ENCODE data around the gene DIRAS1. TPM values are rescaled to one million over a fixed set of nuclear protein-coding genes. Genes with fewer than 3 reads are reported as not detected.

Gene DIRAS1
- total RNA-seq, 4 donors from 2014 or later, result 0.32 to 4.8 (median 2.8) TPM

DNA sequence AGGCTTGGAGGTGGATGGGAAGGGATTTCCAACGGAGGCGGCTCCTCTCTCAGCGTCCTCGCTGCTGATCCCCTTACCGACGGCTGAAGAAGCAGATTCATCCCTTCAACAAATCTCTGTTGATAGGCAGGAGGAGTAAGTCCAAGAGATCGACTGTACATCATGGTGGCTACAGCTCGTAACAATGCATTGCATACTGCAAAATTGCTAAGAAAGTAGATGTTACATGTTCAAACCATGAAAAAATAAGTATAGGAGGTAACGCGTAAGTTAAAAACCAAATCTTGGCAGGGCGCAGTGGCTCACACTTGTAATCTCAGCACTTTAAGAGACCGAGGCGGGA lies 19.1 kb upstream of the DIRAS1 start:
- ATAC-seq (ENCODE audit: low FRiP score), result no peak
- TF ChIP-seq, protein P1, sequence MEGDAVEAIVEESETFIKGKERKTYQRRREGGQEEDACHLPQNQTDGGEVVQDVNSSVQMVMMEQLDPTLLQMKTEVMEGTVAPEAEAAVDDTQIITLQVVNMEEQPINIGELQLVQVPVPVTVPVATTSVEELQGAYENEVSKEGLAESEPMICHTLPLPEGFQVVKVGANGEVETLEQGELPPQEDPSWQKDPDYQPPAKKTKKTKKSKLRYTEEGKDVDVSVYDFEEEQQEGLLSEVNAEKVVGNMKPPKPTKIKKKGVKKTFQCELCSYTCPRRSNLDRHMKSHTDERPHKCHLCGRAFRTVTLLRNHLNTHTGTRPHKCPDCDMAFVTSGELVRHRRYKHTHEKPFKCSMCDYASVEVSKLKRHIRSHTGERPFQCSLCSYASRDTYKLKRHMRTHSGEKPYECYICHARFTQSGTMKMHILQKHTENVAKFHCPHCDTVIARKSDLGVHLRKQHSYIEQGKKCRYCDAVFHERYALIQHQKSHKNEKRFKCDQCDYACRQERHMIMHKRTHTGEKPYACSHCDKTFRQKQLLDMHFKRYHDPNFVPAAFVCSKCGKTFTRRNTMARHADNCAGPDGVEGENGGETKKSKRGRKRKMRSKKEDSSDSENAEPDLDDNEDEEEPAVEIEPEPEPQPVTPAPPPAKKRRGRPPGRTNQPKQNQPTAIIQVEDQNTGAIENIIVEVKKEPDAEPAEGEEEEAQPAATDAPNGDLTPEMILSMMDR (IDR thresholded peaks at IDR 0.05), result no peak
- DNase-seq (ENCODE audit: low spot score), result no peak

DNA sequence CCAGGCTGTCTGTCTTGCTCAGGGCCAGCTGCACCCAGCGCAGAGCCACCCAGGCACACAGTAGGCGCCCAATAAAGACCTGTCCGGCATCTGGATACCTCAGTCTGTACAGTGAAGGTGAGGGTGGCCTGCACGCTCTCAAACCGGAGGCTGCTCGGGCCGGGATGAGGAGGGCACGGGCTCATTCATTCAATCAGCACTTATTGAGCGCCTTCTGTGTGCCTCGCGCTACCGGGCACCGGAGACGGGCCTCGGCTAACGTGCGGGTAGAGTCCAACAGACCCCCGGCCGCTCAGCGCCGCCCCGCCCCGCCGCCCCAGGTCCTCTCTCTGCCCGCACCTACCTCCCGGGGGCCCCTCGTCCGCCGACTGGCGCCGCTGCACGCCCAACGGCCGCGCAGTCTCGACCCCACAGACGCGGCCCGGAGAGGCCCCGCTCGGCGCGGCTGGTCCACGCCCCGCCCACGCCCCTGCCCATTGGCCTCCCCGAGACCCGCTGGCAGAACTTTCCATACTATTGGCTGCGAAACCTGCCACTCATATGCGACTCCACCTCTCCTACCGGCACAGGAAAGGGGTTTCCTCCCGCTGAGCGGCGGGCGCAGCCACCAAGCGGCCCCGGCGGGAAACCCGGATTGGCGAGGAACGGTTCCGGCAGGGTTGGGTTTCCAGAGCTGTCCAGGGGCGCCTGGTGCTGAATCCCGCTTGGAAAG lies 18.6 kb upstream of the DIRAS1 start, which contains the start of gene SLC39A3:
Gene SLC39A3 (minus strand): TSS at position 416 of the 712 bp plus-strand sequence. CDS start 2,760 bp downstream, outside the sequence.
- ATAC-seq (ENCODE audit: low FRiP score), result peak; percentile 99
- DNase-seq (ENCODE audit: low spot score), result peak; percentile 98

DNA sequence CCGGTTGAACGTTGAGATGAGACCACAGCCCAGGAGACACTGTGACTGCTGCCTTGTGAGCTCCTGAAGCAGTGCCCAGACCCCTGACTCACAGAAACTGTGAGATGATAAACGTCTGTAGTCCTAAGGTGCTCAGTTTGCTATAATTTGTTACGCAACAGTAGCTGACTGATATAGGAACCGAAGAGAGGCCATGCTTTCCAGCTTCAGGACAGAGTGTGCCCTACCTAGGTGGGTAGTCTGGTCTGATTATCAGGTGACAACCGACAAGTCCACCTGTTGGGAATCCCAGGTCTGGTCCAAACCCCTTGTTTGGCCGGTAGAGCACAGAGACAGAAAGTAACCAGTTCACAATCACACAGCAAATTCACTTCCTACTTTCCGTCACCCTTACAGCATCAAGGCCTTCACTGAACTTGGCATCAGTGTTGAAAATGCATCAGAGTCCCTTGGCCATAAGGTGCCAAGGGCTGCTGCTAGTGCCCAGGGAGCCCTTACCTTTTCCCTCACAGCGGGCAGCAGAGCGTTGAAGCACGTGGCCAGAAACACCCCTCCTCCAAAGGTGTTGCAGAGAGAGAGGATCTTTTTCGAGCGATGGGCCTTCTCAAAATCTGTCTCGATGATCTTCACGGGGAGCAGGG lies 15.5 kb upstream of the DIRAS1 start:
- ATAC-seq (ENCODE audit: low FRiP score), result no peak
- TF ChIP-seq, protein P1 (IDR thresholded peaks at IDR 0.05), result no peak

More for the DNA sequence above, 18.6 kb upstream of the DIRAS1 start, which contains the start of gene SLC39A3:
- TF ChIP-seq, protein P1 (IDR thresholded peaks at IDR 0.05), result no peak

DNA sequence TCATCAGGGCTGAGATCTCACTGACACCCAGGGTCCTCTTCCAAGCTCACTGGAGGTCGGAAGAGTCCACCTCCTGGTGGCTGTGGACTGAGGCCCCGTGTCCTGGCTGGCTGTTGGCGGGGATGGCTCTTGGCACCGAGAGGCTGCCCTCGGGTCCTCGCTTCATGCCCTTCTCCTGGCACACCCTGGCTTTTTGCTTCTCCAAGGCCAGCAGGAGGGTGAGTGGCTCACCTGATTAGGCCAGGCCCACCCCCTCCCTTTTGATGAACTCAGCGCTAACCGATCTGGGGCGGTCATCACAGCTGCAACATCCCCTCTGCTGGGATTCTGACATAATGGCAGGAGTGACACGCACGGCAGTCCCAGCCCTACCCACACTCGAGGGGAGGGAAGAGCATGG lies 14.2 kb upstream of the DIRAS1 start:
- TF ChIP-seq, protein P1 (IDR thresholded peaks at IDR 0.05), result no peak
- ATAC-seq (ENCODE audit: low FRiP score), result no peak

More for the DNA sequence above, 15.5 kb upstream of the DIRAS1 start:
- DNase-seq (ENCODE audit: low spot score), result no peak

DNA sequence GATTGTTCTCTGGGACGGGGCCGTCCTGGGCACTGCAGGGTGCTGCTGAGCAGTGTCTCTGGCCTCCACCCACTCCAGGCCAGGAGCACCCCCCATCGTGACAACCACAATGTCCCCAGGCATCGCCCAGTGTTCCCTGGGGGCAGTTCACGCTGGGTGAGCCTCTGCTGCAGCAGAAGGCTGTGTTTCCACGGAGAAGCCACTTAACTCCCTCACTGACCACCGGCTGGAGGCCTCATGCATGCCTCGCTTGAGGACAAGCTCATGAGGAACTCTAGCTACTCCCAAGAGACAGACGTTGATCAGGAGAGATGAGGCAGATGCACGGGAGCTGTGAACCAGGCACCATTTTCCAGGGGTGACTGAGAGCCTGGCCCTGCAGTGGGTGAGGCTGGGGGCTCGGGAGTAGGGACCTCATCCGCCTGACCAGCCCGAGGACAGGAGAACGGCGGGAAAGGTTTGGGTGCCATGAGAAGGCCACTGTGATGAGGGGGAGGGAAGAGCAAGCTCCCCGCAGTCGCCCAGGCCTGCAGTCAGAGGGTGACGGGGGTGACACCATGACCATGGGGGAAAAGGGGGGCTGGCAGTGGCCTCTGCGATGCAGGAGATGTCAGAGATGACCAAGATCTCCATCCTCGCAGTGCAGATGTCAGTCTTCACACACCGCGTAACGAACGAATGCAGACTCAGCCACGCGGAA lies 13.6 kb upstream of the DIRAS1 start:
- TF ChIP-seq, protein P1 (IDR thresholded peaks at IDR 0.05), result no peak
- DNase-seq (ENCODE audit: low spot score) (no peak), ATAC-seq (ENCODE audit: low FRiP score) (no peak)

More for the DNA sequence above, 14.2 kb upstream of the DIRAS1 start:
- DNase-seq (ENCODE audit: low spot score), result no peak

DNA sequence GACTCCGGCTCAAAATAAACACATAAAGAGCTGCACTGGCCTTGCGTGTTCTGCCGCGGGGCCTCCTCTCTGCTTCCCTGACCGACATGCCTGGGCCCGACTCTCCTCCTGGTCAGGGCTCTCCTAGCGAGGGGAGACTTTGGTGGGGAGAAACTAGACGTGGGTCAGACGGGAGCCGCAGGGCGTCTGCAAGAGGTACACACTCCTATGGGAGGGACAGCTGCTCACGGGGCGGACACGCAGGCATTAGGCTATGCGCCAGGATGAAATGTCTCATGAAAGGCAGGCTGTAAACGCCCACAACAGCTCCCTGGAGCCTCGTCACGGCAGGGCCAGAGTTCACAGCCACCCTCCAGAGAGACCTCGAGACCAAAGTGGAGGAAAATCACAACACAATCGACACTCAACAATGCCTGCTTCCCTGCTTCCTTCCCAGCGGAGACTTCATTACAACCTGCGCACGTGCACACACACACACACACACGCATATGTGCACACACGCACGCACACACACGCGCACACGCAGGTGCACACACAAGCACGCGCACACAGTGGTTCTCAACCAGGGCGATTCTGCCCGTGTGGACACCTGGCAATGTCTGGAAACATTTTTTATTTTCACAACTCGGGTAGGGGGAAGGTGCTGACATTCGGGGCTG lies 12.9 kb upstream of the DIRAS1 start:
- no peak for DNase-seq (ENCODE audit: low spot score)
- ATAC-seq (ENCODE audit: low FRiP score), result no peak

More for the DNA sequence above, 12.9 kb upstream of the DIRAS1 start:
- TF ChIP-seq, protein P1 (IDR thresholded peaks at IDR 0.05), result no peak
